Loucy (cell line): Measurements from ENCODE around the gene PLEKHH2.

Experiments used
- H2AFZ ChIP-seq: fragments of 200-600 bp; sonication (generic); 2 replicates; pipeline ENCODE4 v1.6.0; 2016; ENCODE audit warnings: antibody characterized with exemption, mild to moderate bottlenecking, low read length, moderate library complexity
- H3F3A ChIP-seq: fragments of 200-600 bp; 2 replicates; pipeline ENCODE4 v1.6.0; 2016; ENCODE audit warnings: antibody characterized with exemption, low read depth, mild to moderate bottlenecking
- H3K27me3 ChIP-seq: fragments of 200-600 bp; sonication (generic); 2 replicates; pipeline ENCODE4 v1.6.1; 2014; ENCODE audit warnings: low read length, mild to moderate bottlenecking; ENCODE audit not compliant: insufficient read depth, poor library complexity, severe bottlenecking
- H3K36me3 ChIP-seq: fragments of 200-600 bp; sonication (generic); 2 replicates; pipeline ENCODE4 v1.6.1; 2016; ENCODE audit warnings: low read length; ENCODE audit not compliant: insufficient read depth
- H3K4me1 ChIP-seq: fragments of 200-600 bp; sonication (generic); 2 replicates; pipeline ENCODE4 v1.5.1; 2014; ENCODE audit warnings: low read length, mild to moderate bottlenecking; ENCODE audit not compliant: insufficient read depth, poor library complexity, severe bottlenecking
- H3K4me2 ChIP-seq: fragments of 200-600 bp; sonication (generic); 2 replicates; pipeline ENCODE4 v1.6.0; 2014; ENCODE audit warnings: antibody characterized with exemption, low read length, low read depth, mild to moderate bottlenecking; ENCODE audit not compliant: poor library complexity, severe bottlenecking
- H3K4me3 ChIP-seq: fragments of 200-600 bp; sonication (generic); 2 replicates; pipeline ENCODE4 v1.5.1; 2014; ENCODE audit warnings: low read length, mild to moderate bottlenecking, mixed read lengths; ENCODE audit not compliant: poor library complexity, severe bottlenecking
- H3K79me2 ChIP-seq: fragments of 200-600 bp; sonication (generic); 2 replicates; pipeline ENCODE4 v1.6.1; 2014; ENCODE audit warnings: low read length; ENCODE audit not compliant: insufficient read depth
- H3K9ac ChIP-seq: fragments of 200-600 bp; sonication (generic); 2 replicates; pipeline ENCODE4 v1.6.0; 2014; ENCODE audit warnings: mild to moderate bottlenecking, low read depth, low read length, moderate library complexity; ENCODE audit not compliant: poor library complexity, severe bottlenecking
- H3K9me2 ChIP-seq: fragments of 200-600 bp; sonication (generic); replicated peaks from 2 replicates; pipeline ENCODE4 v1.6.1; 2016; ENCODE audit warnings: low read depth, low read length, mixed read lengths
- H3K9me3 ChIP-seq: fragments of 200-600 bp; sonication (generic); 2 replicates; pipeline ENCODE4 v1.6.1; 2014; ENCODE audit warnings: mild to moderate bottlenecking, antibody characterized with exemption, low read length, low read depth; ENCODE audit not compliant: insufficient read depth
- H4K20me1 ChIP-seq: fragments of 200-600 bp; sonication (generic); 2 replicates; pipeline ENCODE4 v1.6.0; 2014; ENCODE audit warnings: antibody characterized with exemption, low read length, mild to moderate bottlenecking; ENCODE audit not compliant: insufficient read depth, poor library complexity, severe bottlenecking
- CTCF ChIP-seq: fragments of 200-600 bp; sonication (generic); conservative IDR thresholded peaks from 2 replicates; pipeline ENCODE4 v1.5.1; 2014; ENCODE audit warnings: mild to moderate bottlenecking, antibody characterized with exemption, low read length
- EZH2phosphoT487 ChIP-seq: fragments of 200-600 bp; IDR thresholded peaks from 2 replicates; pipeline ENCODE4 v1.6.1; 2018; ENCODE audit warnings: antibody characterized with exemption, mild to moderate bottlenecking, moderate library complexity, borderline replicate concordance

Gene PLEKHH2

DNA sequence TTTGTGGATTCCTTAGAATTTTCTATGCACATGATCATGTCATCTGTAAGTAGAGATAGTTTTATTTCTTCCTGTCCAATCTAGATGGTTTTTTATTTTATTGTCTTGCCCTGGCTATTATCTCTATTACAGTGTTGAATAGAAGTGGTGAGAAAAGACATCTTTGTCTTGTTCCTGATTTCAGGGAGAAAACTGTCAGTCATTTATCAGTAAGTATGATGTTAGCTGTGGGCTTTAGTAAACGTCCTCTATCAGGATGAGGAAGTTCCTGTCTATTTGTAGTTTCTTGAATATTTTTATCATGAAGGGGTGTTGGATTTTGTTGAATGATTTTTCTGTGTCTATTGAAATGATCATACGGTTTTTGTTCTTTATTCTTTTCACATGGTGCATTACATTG lies 5.3 kb downstream of the PLEKHH2 start:
- Histone ChIP-seq H3K9me3 (peaks cover 8% of the 10 kb centered on the region; the same call in 1 of the 2 replicates), H3K9ac (no peak overlapping the region)
- TF ChIP-seq EZH2phosphoT487 (no peak), CTCF (no peak)

GRCh38 chr2:43643680-43644079 lies 6.6 kb downstream of the PLEKHH2 start:
- TF ChIP-seq CTCF: no peak
- no peak for TF ChIP-seq EZH2phosphoT487
- Histone ChIP-seq H3K79me2 (no peaks in the 10 kb centered on the region), H3F3A (no peaks in the 10 kb centered on the region), H3K9me2 (no peaks in the 10 kb centered on the region), H3K9ac (no peak overlapping the region), H3K27me3 (peaks cover 6% of the 10 kb centered on the region), H3K4me3 (no peak overlapping the region), H3K4me1 (no peaks in the 10 kb centered on the region), H3K9me3 (peaks cover 8% of the 10 kb centered on the region; the same call in 1 of the 2 replicates), H3K4me2 (no peak overlapping the region), H4K20me1 (no peaks in the 10 kb centered on the region), H3K36me3 (no peaks in the 10 kb centered on the region), H2AFZ (no peak overlapping the region)

More for the DNA sequence above, 5.3 kb downstream of the PLEKHH2 start:
- Histone ChIP-seq H2AFZ (no peak overlapping the region), H3K4me1 (no peaks in the 10 kb centered on the region), H3K36me3 (no peaks in the 10 kb centered on the region), H3K79me2 (no peaks in the 10 kb centered on the region), H3K27me3 (peaks cover 6% of the 10 kb centered on the region), H3K4me2 (no peak overlapping the region), H3K4me3 (no peak overlapping the region), H3K9me2 (no peaks in the 10 kb centered on the region), H4K20me1 (no peaks in the 10 kb centered on the region), H3F3A (no peaks in the 10 kb centered on the region)

DNA sequence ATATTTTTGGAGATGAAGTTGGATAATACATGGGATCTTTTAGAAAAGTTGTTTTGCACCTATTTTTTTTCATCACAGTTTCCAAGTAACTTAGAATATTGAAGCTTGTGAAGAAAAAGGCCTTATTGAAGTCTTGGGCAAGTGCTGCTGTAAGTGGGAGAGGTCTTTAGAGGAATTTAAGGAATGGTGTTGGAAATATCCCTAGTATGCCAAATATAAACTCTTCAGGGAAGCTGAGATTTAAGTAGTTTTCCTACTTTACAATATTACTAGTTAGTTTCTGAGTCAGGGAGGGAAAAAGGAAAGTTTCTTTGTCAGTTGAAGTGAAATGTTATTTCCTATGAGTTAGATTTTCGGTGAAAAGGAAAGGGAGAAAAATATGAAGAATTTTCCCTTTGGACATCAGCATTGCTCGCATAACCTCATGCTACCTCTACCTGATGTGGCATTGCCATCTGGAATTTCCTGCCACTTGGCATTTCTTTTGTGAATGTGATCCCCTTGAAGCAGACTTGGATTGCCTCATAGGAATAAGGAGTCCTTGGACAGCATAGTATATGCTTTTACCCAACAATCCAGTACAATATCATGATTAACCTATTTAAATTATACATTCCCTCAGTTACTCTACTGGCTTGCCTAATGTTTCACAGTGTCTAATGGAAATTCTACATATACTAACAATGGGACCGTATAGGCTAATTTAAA lies 12.1 kb downstream of the PLEKHH2 start:
- Histone ChIP-seq H3K4me2 (no peak overlapping the region), H3K9me3 (no peaks in the 10 kb centered on the region), H3K36me3 (no peaks in the 10 kb centered on the region), H2AFZ (no peak overlapping the region), H3K27me3 (peaks cover 6% of the 10 kb centered on the region), H3K9me2 (no peaks in the 10 kb centered on the region), H3K9ac (no peak overlapping the region), H3F3A (no peaks in the 10 kb centered on the region), H3K79me2 (no peaks in the 10 kb centered on the region), H4K20me1 (no peaks in the 10 kb centered on the region), H3K4me3 (no peak overlapping the region), H3K4me1 (no peaks in the 10 kb centered on the region)
- TF ChIP-seq EZH2phosphoT487 (no peak), CTCF (no peak)
